ENCODE data around the gene CBL. TPM values are rescaled to one million over a fixed set of nuclear protein-coding genes. Genes with fewer than 3 reads are reported as not detected.
A peak's percentile ranks its signal among the peaks of the same experiment; 100 is the strongest.

Gene CBL
- total and polyA plus RNA-seq, 4 donors, result 3.8 to 37.4 (median 19.3) TPM

DNA sequence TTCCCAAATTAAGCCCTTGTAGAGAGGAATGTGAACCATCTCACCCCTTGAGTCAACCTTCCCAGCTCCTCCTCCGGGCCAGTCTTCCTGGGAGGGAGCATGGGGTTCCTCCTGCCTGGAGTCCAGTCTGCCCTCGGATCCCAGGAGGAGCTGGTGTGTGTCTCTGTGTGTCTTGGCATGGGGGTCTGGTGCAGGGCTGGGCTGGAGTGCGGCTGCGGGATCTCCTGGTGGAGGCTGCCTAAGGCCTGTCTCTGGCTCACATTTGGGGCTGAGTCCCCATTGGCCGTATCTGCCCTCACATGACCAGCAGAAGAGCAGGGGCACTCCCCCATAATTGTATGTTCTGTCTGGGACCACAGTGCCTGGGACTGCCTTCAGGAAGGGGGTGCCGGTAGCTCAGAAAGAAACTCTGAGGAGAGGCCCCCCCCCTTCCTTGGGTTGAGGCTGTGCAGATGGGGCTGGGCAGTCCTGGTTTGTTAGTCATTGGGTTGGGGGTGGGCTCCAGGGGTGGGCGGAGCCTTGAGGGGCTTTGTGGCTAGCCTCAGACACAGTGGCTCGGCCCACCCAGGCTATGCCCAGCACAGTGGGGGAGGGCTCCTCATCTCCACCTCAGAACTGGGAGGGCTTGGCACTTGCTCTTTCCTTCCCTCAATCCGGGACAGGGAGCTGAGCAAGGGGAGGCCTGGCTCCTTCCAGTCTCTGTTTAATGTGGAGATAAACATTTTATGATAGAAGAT is 131.6 kb downstream of the CBL start:
- 14 to 18% methylated on average over 9 of the region's 9 CpGs for WGBS, 2 donors
- Histone ChIP-seq H3K4me3 (ENCODE audit: low read length in 2 of 2) (no peak overlapping the region), H3K27ac (ENCODE audit: low read depth in 1 of 2, low read length in 2 of 2) (peak overlapping the region in 1 of 2 donors; percentile 1), H3K36me3 (ENCODE audit: control insufficient read depth in 1 of 2, insufficient read depth in 2 of 2, low read length in 1 of 2) (no peaks in the 10 kb centered on the region), H3K4me1 (ENCODE audit: control insufficient read depth in 1 of 2, insufficient read depth in 2 of 2, low read length in 2 of 2) (no peaks in the 10 kb centered on the region), H3K27me3 (ENCODE audit: control insufficient read depth in 1 of 2, insufficient read depth in 2 of 2, low read length in 1 of 2) (no peaks in the 10 kb centered on the region), H3K9me3 (ENCODE audit: control insufficient read depth, low read length) (no peaks in the 10 kb centered on the region)
- intact Hi-C loops (cut with DNase I), result loop anchor here in 1 of 2 donors (10.0 kb wide), 1 partner anchor 193 kb away; the partner anchor contains the start of gene ABCG4
- DNase-seq, result peak; percentile 45 to 68
- no peak for ATAC-seq (ENCODE audit: low FRiP score)

DNA sequence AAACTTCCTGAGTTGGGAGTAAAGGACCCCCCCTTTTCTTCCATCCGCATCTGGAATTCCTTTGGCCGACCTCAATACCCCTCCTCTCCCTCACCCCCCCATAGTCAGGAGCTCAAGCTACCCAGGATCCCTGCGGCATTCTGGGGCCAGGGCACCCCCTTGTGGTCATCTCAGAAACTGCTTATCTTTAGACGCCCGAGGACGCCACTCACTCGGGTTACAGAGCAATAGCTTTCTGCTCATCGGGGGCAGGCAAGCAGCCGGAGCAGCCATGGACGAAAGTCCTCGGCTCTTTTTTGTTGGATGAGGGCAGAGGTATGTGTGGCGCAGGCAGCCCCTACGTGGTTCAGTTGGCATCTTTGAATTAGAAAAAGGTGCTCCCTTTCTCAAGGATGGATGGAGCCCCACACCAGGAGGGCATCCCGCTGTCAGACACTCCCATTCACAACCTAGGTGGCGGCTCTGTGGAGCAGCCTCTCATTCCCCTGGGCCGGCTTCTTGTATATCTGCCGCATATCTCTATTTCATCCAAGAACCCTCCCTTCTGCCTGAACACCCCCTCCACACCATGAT is 132.3 kb downstream of the CBL start:
- no peak overlapping the region for H3K27ac ChIP-seq (ENCODE audit: low read depth in 1 of 2, low read length in 2 of 2)

DNA sequence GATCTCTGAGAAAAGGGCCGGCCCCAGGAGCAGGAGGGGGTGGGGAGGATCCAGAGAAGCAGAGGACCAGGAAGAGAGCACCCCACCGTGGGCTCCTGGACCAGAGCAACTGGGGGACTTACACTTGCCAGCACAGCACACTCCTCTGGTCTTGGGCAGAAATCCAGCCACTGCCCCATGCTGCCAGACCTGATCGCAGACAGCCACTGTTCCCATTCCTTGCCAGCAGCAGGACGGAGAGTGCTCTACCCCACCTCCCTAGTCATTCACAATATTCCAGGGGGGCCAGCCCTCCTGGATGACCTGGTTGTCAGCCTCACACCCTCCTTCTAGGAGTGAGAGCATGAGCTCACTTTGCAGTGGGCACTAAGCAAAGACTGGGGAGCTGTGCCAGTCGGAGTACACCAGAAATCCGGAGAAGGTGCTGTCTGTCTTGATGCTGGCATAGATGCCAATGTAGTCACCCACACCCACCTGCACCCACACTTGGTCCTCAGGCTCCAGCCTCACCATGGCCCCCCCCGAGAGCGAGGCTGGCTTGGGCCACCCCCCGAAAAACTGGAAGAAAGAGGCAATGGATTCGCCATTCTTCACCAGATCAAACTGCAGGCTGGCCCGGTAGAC is 132.9 kb downstream of the CBL start:
- no peaks in the 10 kb centered on the region for H3K27me3 ChIP-seq (ENCODE audit: control insufficient read depth in 1 of 2, insufficient read depth in 2 of 2, low read length in 1 of 2)
- DNase-seq (peak in 1 of 2 donors; percentile 51), ATAC-seq (ENCODE audit: low FRiP score) (no peak)
- no peaks in the 10 kb centered on the region for H3K9me3 ChIP-seq (ENCODE audit: control insufficient read depth, low read length)
- H3K36me3 ChIP-seq (ENCODE audit: control insufficient read depth in 1 of 2, insufficient read depth in 2 of 2, low read length in 1 of 2), result no peaks in the 10 kb centered on the region
- no peaks in the 10 kb centered on the region for H3K4me1 ChIP-seq (ENCODE audit: control insufficient read depth in 1 of 2, insufficient read depth in 2 of 2, low read length in 2 of 2)
- intact Hi-C loops (cut with DNase I), result loop anchor here in 1 of 2 donors (10.0 kb wide), 1 partner anchor 194 kb away; the partner anchor contains the start of gene ABCG4
- H3K27ac ChIP-seq (ENCODE audit: low read depth in 1 of 2, low read length in 2 of 2), result no peak overlapping the region
- H3K4me3 ChIP-seq (ENCODE audit: low read length in 2 of 2), result no peak overlapping the region
- WGBS, 2 donors, result 16 to 20% methylated on average over 11 of the region's 11 CpGs

More for the DNA sequence above, 132.3 kb downstream of the CBL start:
- DNase-seq, result peak; percentile 75 to 88
- H3K36me3 ChIP-seq (ENCODE audit: control insufficient read depth in 1 of 2, insufficient read depth in 2 of 2, low read length in 1 of 2), result no peaks in the 10 kb centered on the region
- no peak overlapping the region for H3K4me3 ChIP-seq (ENCODE audit: low read length in 2 of 2)
- no peaks in the 10 kb centered on the region for H3K27me3 ChIP-seq (ENCODE audit: control insufficient read depth in 1 of 2, insufficient read depth in 2 of 2, low read length in 1 of 2)
- intact Hi-C loops (cut with DNase I), result loop anchor here in 1 of 2 donors (10.0 kb wide), 1 partner anchor 194 kb away; the partner anchor contains the start of gene ABCG4
- peak; percentile 53 for ATAC-seq (ENCODE audit: low FRiP score)
- no peaks in the 10 kb centered on the region for H3K9me3 ChIP-seq (ENCODE audit: control insufficient read depth, low read length)
- no peaks in the 10 kb centered on the region for H3K4me1 ChIP-seq (ENCODE audit: control insufficient read depth in 1 of 2, insufficient read depth in 2 of 2, low read length in 2 of 2)
- 8 to 10% methylated on average over 17 of the region's 17 CpGs for WGBS, 2 donors

DNA sequence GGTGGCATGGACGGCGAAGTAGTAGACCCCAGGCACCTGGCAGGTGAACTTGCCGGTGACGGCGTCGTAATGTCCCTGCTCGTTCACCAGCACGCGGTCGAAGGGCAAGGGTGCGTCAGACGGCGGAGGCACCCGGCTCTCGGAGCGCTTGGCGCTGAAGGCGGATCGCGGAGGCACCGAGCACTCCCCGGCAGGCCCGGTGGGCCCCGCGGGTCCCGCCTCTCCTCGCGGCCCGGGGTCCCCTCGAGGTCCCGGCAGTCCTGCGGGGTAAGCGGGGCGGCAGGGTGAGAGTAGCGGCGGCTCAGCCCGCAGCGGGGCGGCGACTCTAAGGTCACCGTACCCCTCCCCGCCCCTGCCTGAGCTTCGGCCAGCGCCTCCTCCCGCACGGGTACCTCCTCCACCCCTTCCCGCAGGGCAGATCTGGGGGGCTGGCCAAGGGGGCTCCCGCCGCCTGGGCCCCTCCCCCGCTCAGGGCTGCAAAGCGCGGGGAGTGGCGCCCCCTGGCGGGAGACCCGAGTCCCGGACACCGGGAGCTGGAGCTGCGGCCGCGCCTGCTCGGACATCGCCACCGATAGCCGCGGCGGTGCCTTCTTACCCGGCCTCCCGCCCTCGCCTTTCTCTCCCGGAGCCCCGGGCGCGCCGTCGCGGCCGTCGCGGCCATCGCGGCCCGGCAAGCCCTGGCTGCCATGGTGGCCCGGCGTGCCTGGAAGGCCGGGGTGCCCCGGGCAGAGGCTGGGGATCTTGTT is 133.6 kb downstream of the CBL start:
- ATAC-seq (ENCODE audit: low FRiP score), result peak; percentile 81
- WGBS, 2 donors, result 1 to 2% methylated on average over 52 to 86 of the region's 86 CpGs
- intact Hi-C loops (cut with DNase I), result loop anchor here in 1 of 2 donors (10.0 kb wide), 1 partner anchor 195 kb away; the partner anchor contains the start of gene ABCG4

DNA sequence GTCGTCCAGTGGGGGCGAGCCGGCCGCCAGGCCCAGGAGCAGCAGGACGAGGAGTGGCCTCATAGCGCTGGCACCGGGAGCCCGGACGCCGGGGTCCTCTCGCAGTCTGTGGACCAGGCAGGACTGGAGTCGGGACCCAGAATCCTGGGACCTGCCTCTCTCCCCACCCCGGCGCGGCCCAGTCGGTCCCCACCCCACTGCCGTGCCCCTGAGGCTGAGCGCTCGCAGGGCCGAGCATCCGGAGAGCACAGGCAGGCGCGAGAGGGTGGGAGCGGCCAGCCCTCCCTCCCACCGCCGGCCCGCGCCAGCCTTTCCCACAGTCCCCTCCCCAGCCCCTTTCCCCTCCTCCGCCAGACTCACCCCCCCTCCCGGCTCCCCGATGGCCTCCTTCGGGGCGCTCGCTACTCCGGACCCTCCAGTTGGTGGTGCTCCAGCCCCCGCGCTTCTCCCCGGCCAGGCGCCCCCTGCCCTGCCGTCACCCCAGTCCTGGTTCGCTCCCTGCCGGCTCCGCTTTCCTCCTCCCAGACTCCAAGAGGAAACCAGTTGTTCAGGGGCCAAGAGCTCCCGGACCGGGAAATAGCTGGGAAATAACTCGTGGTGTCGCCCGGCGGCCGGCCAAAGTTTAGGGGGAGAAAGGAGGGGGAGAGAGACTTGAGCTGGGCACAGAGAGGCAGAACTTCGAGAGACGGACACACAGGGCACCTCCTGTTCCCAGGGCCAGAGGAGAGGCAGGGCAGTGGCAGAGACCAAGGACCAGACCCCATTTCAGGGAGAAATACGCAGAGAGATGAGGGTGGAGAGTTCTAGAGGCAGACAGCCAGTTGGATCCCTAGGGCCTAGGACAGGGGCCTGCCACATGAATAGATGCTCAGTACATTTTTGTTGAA is 134.4 kb downstream of the CBL start, which contains the start of gene C1QTNF5:
TSS of gene C1QTNF5 (minus strand) at position 549 of the 887 bp plus-strand sequence. CDS start at position 63, 486 bp downstream.
- Histone ChIP-seq H3K9me3 (ENCODE audit: control insufficient read depth, low read length) (no peaks in the 10 kb centered on the region), H3K27ac (ENCODE audit: low read depth in 1 of 2, low read length in 2 of 2) (peak within 1 kb of the TSS in 1 of 2 donors; percentile 43), H3K4me1 (ENCODE audit: control insufficient read depth in 1 of 2, insufficient read depth in 2 of 2, low read length in 2 of 2) (no peaks in the 10 kb centered on the region), H3K27me3 (ENCODE audit: control insufficient read depth in 1 of 2, insufficient read depth in 2 of 2, low read length in 1 of 2) (no peaks in the 10 kb centered on the region), H3K4me3 (ENCODE audit: low read length in 2 of 2) (peak within 1 kb of the TSS; percentile 45 to 48), H3K36me3 (ENCODE audit: control insufficient read depth in 1 of 2, insufficient read depth in 2 of 2, low read length in 1 of 2) (no peaks in the 10 kb centered on the region)
- WGBS, 2 donors, result 2% methylated on average over 32 to 53 of the region's 53 CpGs
- intact Hi-C loops (cut with DNase I), result no loop called here
- DNase-seq (peak; percentile 94), ATAC-seq (ENCODE audit: low FRiP score) (peak; percentile 63)

More for the DNA sequence above, 133.6 kb downstream of the CBL start:
- Histone ChIP-seq H3K4me3 (ENCODE audit: low read length in 2 of 2) (peak overlapping the region; percentile 45 to 48), H3K36me3 (ENCODE audit: control insufficient read depth in 1 of 2, insufficient read depth in 2 of 2, low read length in 1 of 2) (no peaks in the 10 kb centered on the region), H3K27ac (ENCODE audit: low read depth in 1 of 2, low read length in 2 of 2) (peak overlapping the region in 1 of 2 donors; percentile 43), H3K27me3 (ENCODE audit: control insufficient read depth in 1 of 2, insufficient read depth in 2 of 2, low read length in 1 of 2) (no peaks in the 10 kb centered on the region), H3K9me3 (ENCODE audit: control insufficient read depth, low read length) (no peaks in the 10 kb centered on the region), H3K4me1 (ENCODE audit: control insufficient read depth in 1 of 2, insufficient read depth in 2 of 2, low read length in 2 of 2) (no peaks in the 10 kb centered on the region)
- peak; percentile 84 to 95 for DNase-seq

DNA sequence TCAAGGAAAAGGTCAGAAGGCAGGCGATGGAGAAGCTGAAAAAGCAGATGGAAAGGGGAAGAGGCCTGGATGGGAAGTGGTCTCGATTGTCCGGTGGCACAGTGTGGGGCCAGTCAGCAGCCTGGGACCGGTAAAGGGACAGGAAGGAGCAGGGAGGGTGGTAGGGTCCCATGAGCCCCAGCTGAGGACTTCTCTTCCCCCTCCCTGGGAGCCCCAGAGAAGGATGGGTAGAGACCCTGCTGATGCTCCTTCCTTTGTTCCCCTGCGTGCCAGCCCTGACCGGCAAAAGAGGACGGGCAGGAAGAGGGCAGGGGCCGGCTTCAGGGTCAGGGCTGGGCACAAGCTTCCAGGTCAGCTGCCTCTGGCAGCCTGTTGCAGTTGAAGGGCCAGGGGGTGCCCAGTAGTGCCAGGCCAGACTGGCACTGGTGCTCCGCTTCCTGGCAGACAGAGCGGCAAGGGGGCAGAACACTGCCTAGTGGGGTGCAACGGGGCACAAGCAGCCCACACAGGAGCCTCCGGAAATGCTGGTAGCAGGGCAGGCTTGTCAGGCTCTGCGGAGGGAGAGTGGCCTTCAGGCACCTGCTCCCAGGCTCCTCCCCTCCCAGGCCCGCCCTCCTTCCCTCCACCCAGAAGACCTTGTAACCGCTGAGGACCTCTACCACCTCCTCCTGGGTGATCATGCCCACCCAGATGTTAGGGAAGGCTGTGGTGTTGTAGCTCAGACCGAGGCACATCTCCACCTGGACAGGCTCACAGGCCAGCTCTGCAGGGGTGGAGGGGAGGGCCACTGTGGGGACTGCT is 135.3 kb downstream of the CBL start:
- intact Hi-C loops (cut with DNase I), result no loop called here
- WGBS, 2 donors, result 82 to 87% methylated on average over 16 of the region's 16 CpGs
- Histone ChIP-seq H3K36me3 (ENCODE audit: control insufficient read depth in 1 of 2, insufficient read depth in 2 of 2, low read length in 1 of 2) (no peaks in the 10 kb centered on the region), H3K4me1 (ENCODE audit: control insufficient read depth in 1 of 2, insufficient read depth in 2 of 2, low read length in 2 of 2) (no peaks in the 10 kb centered on the region), H3K4me3 (ENCODE audit: low read length in 2 of 2) (no peak overlapping the region), H3K27me3 (ENCODE audit: control insufficient read depth in 1 of 2, insufficient read depth in 2 of 2, low read length in 1 of 2) (no peaks in the 10 kb centered on the region), H3K9me3 (ENCODE audit: control insufficient read depth, low read length) (no peaks in the 10 kb centered on the region), H3K27ac (ENCODE audit: low read depth in 1 of 2, low read length in 2 of 2) (no peak overlapping the region)
- DNase-seq (peak in 1 of 2 donors; percentile 60), ATAC-seq (ENCODE audit: low FRiP score) (no peak)

DNA sequence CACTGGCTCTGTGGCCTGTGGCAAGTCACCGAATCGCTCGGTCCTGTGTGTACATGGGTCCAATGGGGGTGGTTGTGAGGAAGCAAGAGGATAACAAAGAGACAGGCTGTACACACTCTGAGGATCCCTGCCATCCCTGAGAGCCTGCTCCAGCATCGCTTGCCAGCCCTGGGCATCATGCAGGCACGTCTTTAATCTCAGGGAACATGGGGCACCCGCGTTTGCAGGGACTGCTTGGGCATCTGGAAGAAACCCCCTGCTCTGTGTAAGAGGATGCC is 135.8 kb downstream of the CBL start:
- no peak overlapping the region for H3K27ac ChIP-seq (ENCODE audit: low read depth in 1 of 2, low read length in 2 of 2)

More for the DNA sequence above, 135.8 kb downstream of the CBL start:
- intact Hi-C loops (cut with DNase I), result no loop called here
- DNase-seq, result peak in 1 of 2 donors; percentile 46
- Histone ChIP-seq H3K36me3 (ENCODE audit: control insufficient read depth in 1 of 2, insufficient read depth in 2 of 2, low read length in 1 of 2) (no peaks in the 10 kb centered on the region), H3K9me3 (ENCODE audit: control insufficient read depth, low read length) (no peaks in the 10 kb centered on the region), H3K4me1 (ENCODE audit: control insufficient read depth in 1 of 2, insufficient read depth in 2 of 2, low read length in 2 of 2) (no peaks in the 10 kb centered on the region), H3K27me3 (ENCODE audit: control insufficient read depth in 1 of 2, insufficient read depth in 2 of 2, low read length in 1 of 2) (no peaks in the 10 kb centered on the region), H3K4me3 (ENCODE audit: low read length in 2 of 2) (no peak overlapping the region)
- WGBS, 2 donors, result 82 to 92% methylated on average over 7 of the region's 7 CpGs
- no peak for ATAC-seq (ENCODE audit: low FRiP score)

Measured in aorta (tissue), 5 donors.